SIG-M5 (cell line): ENCODE results near the gene SMIM9.
"Not testable (repeated sequence)": the region's sequence is repeated elsewhere in the genome, so short reads cannot be mapped to it uniquely, and the experiment has no call there.

Source experiments
- DNase-seq: peaks from one replicate; lab custom pipeline; 2025; lab: John Stamatoyannopoulos, UW

Gene SMIM9

GRCh38 chrX:154834562-154834961 is at the start of gene SMIM9:
TSS of gene SMIM9 (minus strand) at chrX:154834662. CDS start at chrX:154830856, 3,806 bp downstream.
- no peak for DNase-seq

GRCh38 chrX:154884069-154884468 is 49.6 kb upstream of the SMIM9 start:
- not testable (repeated sequence) for DNase-seq

- no peak for DNase-seq
These were observed 38.9 kb upstream of the SMIM9 start for GRCh38 chrX:154873329-154873728.

GRCh38 chrX:154868522-154868921 is 34.1 kb upstream of the SMIM9 start:
- not testable (repeated sequence) for DNase-seq

DNA sequence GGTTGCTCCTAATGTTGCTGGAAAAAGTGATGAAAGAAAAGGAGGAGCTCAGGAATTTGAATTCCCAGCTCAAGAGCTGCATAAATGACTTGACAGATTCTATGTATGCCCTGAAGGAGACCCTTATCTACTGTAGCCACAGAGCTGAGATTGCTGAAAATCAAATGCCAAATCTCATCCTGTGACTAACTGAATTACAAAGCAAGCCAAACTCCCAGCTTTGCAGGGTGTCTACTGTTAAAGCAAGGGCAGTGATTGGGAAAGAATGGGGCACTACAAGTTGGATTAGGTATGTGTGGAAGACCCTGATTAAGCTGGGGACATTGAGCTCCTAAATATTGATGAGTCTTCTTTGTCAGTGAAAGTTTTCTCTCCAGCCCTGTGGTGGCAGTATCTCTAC is 20.8 kb upstream of the SMIM9 start:
- DNase-seq, result no peak

GRCh38 chrX:154850957-154851611 is 16.6 kb upstream of the SMIM9 start:
- DNase-seq, result no peak

DNA sequence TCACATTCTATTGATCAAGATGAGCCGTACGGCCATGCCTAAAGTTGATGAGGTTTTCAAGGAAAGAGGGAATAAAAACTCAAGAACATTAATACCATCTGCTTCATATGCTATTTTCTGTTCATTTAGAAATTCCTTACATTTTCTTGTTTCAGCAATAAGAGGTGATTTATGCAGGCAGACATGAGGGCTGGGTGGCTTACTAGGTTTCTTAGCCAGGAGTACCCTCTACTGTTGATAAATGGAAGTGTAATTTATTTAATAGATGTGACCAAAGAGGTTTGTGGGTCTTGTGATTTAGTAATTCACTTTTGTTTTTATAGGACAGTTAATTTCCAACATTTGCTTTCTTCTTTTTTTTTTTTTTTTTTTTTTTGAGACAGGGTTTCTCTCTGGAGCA is 6.4 kb upstream of the SMIM9 start:
- no peak for DNase-seq

- DNase-seq, result no peak
These were observed 1.7 kb upstream of the SMIM9 start for GRCh38 chrX:154836163-154836562.

- DNase-seq, result no peak
These were observed 652 bp downstream of the SMIM9 start for GRCh38 chrX:154833746-154834274.

- no peak for DNase-seq
These were observed 4.5 kb downstream of the SMIM9 start for GRCh38 chrX:154829926-154830442.

GRCh38 chrX:154829134-154829533 is 5.3 kb downstream of the SMIM9 start:
- no peak for DNase-seq

DNA sequence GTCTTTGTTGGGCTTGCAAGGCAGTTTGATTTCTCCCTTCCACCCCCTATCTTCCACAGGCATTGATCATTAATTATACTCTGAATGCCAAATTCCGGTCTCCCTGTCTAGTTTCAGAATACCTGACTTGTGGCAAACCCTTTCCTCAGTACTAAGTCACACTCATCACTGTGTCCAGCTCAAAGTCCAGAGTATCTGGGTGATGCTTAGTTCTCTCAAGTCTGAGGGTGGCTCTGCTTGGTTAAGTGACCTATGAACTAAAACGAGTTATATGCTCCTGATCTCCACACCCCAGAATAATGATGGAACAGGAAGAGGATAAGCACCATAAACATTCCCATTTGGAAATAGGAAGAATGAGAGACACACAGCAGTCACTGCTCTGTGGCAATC is 6.5 kb downstream of the SMIM9 start:
- no peak for DNase-seq

DNA sequence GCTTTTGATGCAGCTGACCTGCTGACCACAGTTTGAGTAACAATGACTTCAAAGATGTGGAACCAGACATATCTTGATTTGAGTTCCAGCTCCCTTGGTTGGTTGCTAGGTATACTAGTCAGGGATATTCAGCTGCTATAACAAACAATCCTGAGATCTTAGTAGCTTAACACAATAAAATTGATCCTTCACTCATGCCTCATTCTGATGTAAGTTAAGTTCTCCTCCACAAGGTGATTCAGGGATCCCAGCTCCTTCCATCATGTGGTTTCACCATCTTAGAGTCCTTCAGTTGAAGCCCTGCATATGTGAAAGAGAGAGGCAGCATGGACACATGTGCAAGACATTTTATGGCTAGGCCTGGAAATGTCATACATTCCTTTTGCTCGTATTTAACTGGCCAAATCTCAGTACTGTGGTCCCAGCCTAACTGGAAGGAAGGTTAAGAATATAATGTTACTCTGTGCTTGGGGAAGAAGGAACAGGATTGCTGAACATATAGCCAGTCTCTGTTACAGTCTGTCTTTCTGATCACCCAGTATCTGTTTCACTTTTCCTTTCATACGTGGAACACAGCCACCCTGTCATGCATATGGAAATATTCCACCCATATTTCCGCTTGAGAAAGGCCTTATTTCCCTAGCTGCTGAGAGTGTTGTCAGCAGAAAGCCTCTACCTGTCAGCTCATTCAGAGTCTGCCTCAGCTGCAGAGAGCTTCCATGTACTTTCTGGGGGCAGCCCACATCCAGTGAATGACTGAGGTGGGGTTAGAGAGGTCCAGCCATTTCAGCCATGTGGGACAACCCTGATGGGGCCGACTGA is 7.1 kb downstream of the SMIM9 start:
- DNase-seq, result no peak

DNA sequence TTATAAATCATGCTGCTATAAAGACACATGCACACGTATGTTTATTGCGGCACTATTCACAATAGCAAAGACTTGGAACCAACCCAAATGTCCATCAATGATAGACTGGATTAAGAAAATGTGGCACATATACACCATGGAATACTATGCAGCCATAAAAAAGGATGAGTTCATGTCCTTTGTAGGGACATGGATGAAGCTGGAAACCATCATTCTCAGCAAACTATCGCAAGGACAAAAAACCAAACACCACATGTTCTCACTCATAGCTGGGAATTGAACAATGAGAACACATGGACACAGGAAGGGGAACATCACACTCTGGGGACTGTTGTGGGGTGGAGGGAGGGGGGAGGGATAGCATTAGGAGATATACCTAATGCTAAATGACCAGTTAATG is 8.9 kb downstream of the SMIM9 start:
- DNase-seq, result not testable (repeated sequence)

DNA sequence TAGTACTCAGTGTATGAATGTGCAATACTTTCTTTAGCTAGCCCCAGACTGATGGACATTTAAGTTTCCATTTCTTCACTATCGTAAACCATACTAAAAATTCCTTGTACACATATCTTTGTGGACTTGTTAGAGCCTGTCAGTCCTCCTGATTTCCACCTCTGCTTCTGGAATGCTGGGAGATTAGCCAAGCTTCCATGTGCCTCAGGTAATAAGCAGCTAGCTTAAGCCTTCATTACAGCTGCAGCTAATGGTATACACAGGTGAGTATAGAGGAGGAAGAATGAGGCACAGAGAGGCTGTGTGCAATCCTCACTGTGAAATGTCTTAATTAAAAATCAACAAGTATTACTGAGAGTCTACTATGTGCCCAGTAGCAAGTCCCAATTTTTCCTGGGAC is 9.8 kb downstream of the SMIM9 start:
- DNase-seq, result no peak

DNA sequence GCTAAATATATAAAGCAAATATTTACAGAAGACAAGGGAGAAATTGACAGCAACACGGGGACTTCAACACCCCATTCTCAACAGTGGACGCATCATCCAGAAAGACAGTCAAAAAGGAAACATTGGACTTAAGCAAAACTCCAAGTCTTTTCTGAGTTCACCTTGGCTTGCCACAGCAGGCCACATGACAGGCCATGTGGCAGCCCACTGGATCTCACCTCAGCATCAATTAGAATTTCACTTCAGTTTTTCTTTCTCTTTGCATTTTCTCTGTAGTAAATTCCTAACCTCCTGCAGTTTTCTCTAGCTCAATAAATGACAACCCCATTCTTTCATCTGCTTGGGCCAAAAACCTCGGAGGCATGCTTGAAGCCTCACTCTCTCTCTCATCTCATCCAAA is 12.4 kb downstream of the SMIM9 start:
- no peak for DNase-seq

GRCh38 chrX:154821523-154821922 is 12.9 kb downstream of the SMIM9 start:
- DNase-seq, result no peak

- no peak for DNase-seq
These were observed 14.6 kb downstream of the SMIM9 start for GRCh38 chrX:154819771-154820341.

DNA sequence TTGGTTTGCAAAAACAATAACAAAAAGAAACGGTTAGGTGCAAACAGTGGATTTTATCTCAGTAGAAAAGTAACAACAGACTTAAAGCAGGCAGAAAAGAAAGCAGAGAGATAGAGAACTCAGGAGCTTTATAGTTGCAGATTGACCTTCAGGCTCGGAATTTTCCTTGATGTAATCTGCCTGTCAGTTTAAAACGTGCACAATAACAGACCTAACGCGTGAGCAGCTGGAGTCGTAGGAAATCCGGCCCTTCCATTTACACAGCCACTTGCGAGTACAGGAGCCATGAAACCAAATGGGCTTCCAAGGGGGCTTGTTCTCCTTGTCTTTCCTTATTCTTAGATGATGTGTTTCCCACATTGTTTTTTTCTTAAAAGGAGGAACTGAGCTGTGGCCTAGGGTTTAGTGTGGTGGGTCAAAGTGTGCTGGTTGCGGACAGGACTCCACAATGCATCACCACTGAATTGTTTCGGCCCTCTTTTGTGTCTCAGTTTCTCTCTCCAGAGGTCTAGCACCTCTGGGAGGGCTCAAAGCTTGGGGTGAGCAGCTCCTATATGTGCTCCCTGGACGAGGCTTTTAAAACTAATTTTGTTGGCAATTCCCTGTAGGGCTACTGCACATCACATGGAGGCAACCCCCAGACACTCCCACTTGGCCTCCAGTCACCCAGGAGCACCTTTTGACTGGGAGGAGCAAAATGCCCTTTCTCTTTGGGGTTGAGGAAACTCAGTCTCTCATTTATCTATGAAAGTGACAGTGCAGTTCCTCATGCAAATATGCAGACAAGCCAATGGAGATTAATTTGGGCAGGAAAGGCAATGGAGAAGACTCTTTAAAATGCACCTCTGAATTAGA is 15.3 kb downstream of the SMIM9 start:
- DNase-seq, result no peak

DNA sequence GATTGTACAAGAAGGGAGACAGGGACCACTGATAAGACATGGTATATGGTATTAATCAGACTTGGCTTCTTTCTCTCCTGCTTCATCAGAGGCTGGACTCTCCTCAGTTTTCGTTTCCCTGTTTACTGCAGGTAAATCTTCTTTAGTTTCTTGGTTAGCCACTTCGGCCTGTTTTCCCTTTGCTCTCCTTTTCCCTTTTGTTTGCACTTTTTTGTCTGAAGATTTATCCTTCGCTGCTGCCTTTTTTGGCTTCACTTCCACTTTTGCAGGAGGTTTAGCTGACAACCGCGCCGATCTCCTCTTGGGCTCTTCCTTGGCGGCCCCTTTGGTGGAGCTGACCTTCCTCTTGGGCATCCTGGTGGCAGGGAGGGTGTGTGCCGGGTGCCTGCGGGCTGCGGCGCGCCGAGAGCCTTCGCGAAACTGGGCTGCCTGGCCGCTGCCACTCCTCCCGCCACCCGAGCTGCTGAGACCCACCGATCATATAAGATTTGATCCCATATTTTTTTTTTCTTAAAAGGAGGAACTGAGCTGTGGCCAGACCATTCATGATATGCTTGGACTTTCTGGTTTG is 17.3 kb downstream of the SMIM9 start:
- not testable (repeated sequence) for DNase-seq

DNA sequence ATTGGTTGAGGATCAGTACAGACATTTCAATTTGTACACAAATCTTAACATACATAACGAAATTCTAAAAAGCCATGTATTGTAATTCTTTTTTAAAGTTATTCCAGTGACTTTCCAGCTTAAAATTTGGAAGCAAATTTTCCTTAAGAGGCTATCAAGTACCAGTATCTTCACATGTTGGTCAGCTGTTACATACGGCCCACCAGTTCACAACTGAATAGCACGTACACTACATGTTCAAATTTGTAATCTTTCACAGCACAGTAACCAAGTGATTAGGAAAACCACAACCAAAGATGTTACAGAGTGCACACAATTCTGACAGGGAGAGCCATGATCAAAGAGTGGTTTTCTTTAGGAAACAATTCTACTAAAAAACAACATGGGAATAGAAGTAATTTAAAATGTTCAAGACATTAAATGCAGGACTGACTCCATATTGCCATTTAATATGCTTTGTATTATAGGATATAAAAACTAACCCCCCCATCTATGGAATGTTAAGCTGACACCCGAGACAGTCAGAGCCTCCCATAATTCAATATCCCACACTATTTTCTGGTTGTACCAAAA is 18.1 kb downstream of the SMIM9 start:
- DNase-seq, result not testable (repeated sequence)
